Fibroblast of gingiva (primary cell): ENCODE data around the gene VSX1.

ENCODE experiments used
- DNase-seq: peaks from one replicate; pipeline ENCODE4 v3.0.0-alpha.2; 2011; ENCODE audit warnings: low read depth

Gene VSX1

GRCh38 chr20:25053255-25054031 is 28.5 kb downstream of the VSX1 start:
- peak; percentile 44 for DNase-seq

- DNase-seq, result peak; percentile 74
Measured at GRCh38 chr20:25052255-25053194, 29.4 kb downstream of the VSX1 start.

- no peak for DNase-seq
Measured at GRCh38 chr20:25051386-25052155, 30.4 kb downstream of the VSX1 start.

GRCh38 chr20:25050501-25051350 is 31.2 kb downstream of the VSX1 start:
- no peak for DNase-seq

- no peak for DNase-seq
Measured at GRCh38 chr20:25050082-25050481, 31.9 kb downstream of the VSX1 start.

GRCh38 chr20:25049261-25050060 is 32.5 kb downstream of the VSX1 start:
- no peak for DNase-seq

- DNase-seq, result no peak
Measured at GRCh38 chr20:25048519-25048952, 33.4 kb downstream of the VSX1 start.

GRCh38 chr20:25047766-25048165 is 34.2 kb downstream of the VSX1 start:
- DNase-seq, result no peak

GRCh38 chr20:25046736-25047666 is 34.9 kb downstream of the VSX1 start:
- no peak for DNase-seq

- DNase-seq, result no peak
Measured at GRCh38 chr20:25046181-25046641, 35.7 kb downstream of the VSX1 start.

- no peak for DNase-seq
Measured at GRCh38 chr20:25045343-25045712, 36.6 kb downstream of the VSX1 start.

- no peak for DNase-seq
Measured at GRCh38 chr20:25044660-25045342, 37.1 kb downstream of the VSX1 start.

GRCh38 chr20:25044261-25044560 is 37.7 kb downstream of the VSX1 start:
- DNase-seq, result no peak

GRCh38 chr20:25043499-25044260 is 38.3 kb downstream of the VSX1 start:
- DNase-seq, result no peak

- no peak for DNase-seq
Measured at GRCh38 chr20:25042531-25043498, 39.1 kb downstream of the VSX1 start.

- no peak for DNase-seq
Measured at GRCh38 chr20:25041813-25042530, 40.0 kb downstream of the VSX1 start.
